ENCODE results near the gene PKDCC. TPM values are rescaled to one million over a fixed set of nuclear protein-coding genes. Genes with fewer than 3 reads are reported as not detected.

The PKDCC gene
- total and polyA plus RNA-seq, 2 of the 8 experiments (the other 6 are each of a cell fraction or from before 2014, with no cell fraction given): 49.9 to 80.1 TPM

DNA sequence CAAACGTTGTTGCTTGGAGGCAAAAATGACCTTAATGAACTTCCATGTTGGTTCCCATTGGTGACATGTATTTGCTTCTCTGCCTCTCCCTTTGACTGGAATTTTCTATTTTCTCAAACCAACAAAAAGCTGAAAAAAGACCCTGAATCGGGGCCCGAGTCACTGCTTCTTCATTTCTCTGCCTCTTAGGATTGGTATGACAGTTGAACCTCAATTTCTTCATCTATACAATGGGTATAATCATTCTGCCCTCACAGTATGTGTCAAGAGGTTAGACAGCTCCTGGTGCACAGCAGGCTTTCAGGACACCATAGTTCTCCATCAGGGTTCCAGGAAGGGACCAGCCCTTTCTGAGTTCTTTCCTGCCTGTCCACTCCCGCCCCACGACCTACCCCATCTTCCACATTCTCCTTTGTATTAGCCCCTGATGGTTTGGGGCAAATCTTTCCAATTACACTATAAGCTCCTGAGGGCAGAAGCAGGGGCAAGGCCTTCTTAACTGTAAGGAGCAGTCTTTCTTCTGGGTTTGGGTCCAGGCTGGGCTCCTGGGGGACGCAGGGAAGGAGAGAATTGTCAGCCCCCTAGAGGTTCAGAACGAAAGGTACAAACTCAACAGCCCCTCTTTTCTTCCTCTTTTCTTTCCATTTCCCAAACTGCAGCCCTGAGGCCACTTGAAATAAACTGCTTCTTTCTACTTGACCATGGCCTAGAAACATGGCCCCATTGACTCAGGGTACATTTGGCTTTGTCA is 6.3 kb upstream of the PKDCC start (continued):
- no peak for TF ChIP-seq SUZ12 (IDR thresholded peaks at IDR 0.05; ENCODE audit: low read length)
